H1 (cell line): ENCODE results near the gene RPUSD4. TPM values are rescaled to one million over a fixed set of nuclear protein-coding genes. Genes with fewer than 3 reads are reported as not detected.

ENCODE experiments used
- CTCF ChIA-PET: fragments of 300-600 bp; sonication (Branson Sonifier 250); formaldehyde crosslinking; loops from one replicate; lab custom pipeline; 2021; ENCODE audit not compliant: partially characterized antibody; lab: Charles Lee
- POLR2A ChIA-PET: fragments of 300-600 bp; sonication (Branson Sonifier 250); formaldehyde crosslinking; loops from one replicate; lab custom pipeline; 2021; ENCODE audit warnings: inconsistent platforms; ENCODE audit not compliant: partially characterized antibody; lab: Charles Lee
- DNase-seq, 2 experiments: peaks; one replicate each; pipeline versions ENCODE4 v3.0.0 to v3.0.0-alpha.2; 2010 to 2022; ENCODE audit warnings: low spot score in 2 of 2, low read depth in 1 of 2, mixed read lengths in 1 of 2
- FAIRE-seq: peaks from 2 replicates; lab custom pipeline; 2011; peaks lifted over from hg19 to GRCh38; lab: Jason Lieb, UNC
- H2AFZ ChIP-seq: 2 replicates; pipeline ENCODE4 v1.8.1; 2012; ENCODE audit warnings: low read length, inconsistent platforms
- H2AK5ac ChIP-seq: 2 replicates; pipeline ENCODE4 v1.6.1; 2013; ENCODE audit warnings: low read depth, low read length
- H2BK120ac ChIP-seq: replicated peaks from 2 replicates; pipeline ENCODE3; 2013; ENCODE audit warnings: low read depth, low read length, inconsistent platforms
- H2BK12ac ChIP-seq: 2 replicates; pipeline ENCODE4 v1.6.1; 2013; ENCODE audit warnings: low read depth, low read length
- H2BK15ac ChIP-seq: 2 replicates; pipeline ENCODE4 v1.6.1; 2013; ENCODE audit warnings: low read length
- H2BK20ac ChIP-seq: 2 replicates; pipeline ENCODE4 v1.6.1; 2013; ENCODE audit warnings: low read length
- H2BK5ac ChIP-seq: 2 replicates; pipeline ENCODE4 v1.6.1; 2013; ENCODE audit warnings: low read depth, low read length
- H3K14ac ChIP-seq: 2 replicates; pipeline ENCODE4 v1.6.1; 2013; ENCODE audit warnings: inconsistent platforms; ENCODE audit not compliant: insufficient read length
- H3K18ac ChIP-seq: 2 replicates; pipeline ENCODE4 v1.6.1; 2013; ENCODE audit warnings: low read length; ENCODE audit errors: extremely low read depth
- H3K23ac ChIP-seq: 2 replicates; pipeline ENCODE4 v1.6.1; 2013; ENCODE audit warnings: inconsistent platforms; ENCODE audit not compliant: insufficient read length
- H3K23me2 ChIP-seq: 2 replicates; pipeline ENCODE4 v1.6.1; 2013; ENCODE audit warnings: low read depth, low read length
- H3K27ac ChIP-seq: 2 replicates; pipeline ENCODE4 v1.6.1; 2011; ENCODE audit warnings: low read depth, low read length, inconsistent platforms
- H3K27me3 ChIP-seq, 4 experiments: replicated peaks in 1 of 4; 1 replicate in 1 of 4; 2 replicates in 3 of 4; pipeline versions ENCODE4 v1.6.1 to v1.8.1; 2011 to 2013; ENCODE audit warnings: low read length in 3 of 4, mild to moderate bottlenecking in 3 of 4, inconsistent platforms in 2 of 4, mixed read lengths in 2 of 4, moderate library complexity in 1 of 4; ENCODE audit not compliant: control insufficient read depth in 3 of 4, insufficient read depth in 3 of 4; ENCODE audit errors: extremely low read depth in 1 of 4
- H3K36me3 ChIP-seq, 4 experiments: 2 replicates each; pipeline versions ENCODE4 v1.6.1 to v1.8.1; 2011 to 2013; ENCODE audit warnings: mild to moderate bottlenecking in 4 of 4, low read length in 3 of 4, moderate library complexity in 2 of 4, control low read depth in 1 of 4, inconsistent platforms in 1 of 4; ENCODE audit not compliant: insufficient read depth in 4 of 4, control insufficient read depth in 2 of 4
- H3K4ac ChIP-seq: replicated peaks from 2 replicates; pipeline ENCODE3; 2013; ENCODE audit warnings: low read length, low read depth, mixed read lengths, inconsistent platforms; ENCODE audit not compliant: insufficient read length
- H3K4me1 ChIP-seq, 4 experiments: replicated peaks in 1 of 4; 1 replicate in 1 of 4; 2 replicates in 3 of 4; pipeline versions ENCODE4 v1.6.1 to v1.8.1; 2011 to 2013; ENCODE audit warnings: low read length in 3 of 4, inconsistent platforms in 2 of 4, mixed read lengths in 1 of 4; ENCODE audit not compliant: insufficient read depth in 4 of 4, control insufficient read depth in 3 of 4
- H3K4me2 ChIP-seq, 2 experiments: 2 replicates each; pipeline versions ENCODE4 v1.6.1 to v1.8.1; 2011 to 2013; ENCODE audit warnings: low read depth in 2 of 2, low read length in 2 of 2, control low read depth in 1 of 2, inconsistent platforms in 1 of 2, mild to moderate bottlenecking in 1 of 2; ENCODE audit not compliant: insufficient read depth in 1 of 2
- H3K4me3 ChIP-seq, 4 experiments: fragments of 200-600, 300-600 bp in 1 of 4; sonication (generic), shearing (Covaris generic), sonication (Bioruptor Twin) in 1 of 4; 2 replicates each; pipeline versions ENCODE4 v1.5.1 to v1.8.1; 2011 to 2016; ENCODE audit warnings: low read length in 4 of 4, low read depth in 3 of 4, control low read depth in 2 of 4, inconsistent platforms in 2 of 4, mild to moderate bottlenecking in 2 of 4, mixed read lengths in 1 of 4, moderate library complexity in 1 of 4; ENCODE audit not compliant: insufficient read depth in 2 of 4; ENCODE audit errors: extremely low read depth in 1 of 4
- H3K56ac ChIP-seq: replicated peaks from 2 replicates; pipeline ENCODE3; 2013; ENCODE audit warnings: low read depth, mild to moderate bottlenecking, mixed read lengths, low read length, inconsistent platforms; ENCODE audit not compliant: insufficient read length
- H3K79me1 ChIP-seq: 2 replicates; pipeline ENCODE4 v1.6.1; 2013; ENCODE audit warnings: low read depth, low read length, control low read depth
- H3K79me2 ChIP-seq, 2 experiments: 2 replicates each; pipeline versions ENCODE4 v1.6.1 to v1.8.1; 2012 to 2013; ENCODE audit warnings: low read length in 2 of 2, mild to moderate bottlenecking in 2 of 2, inconsistent platforms in 1 of 2; ENCODE audit not compliant: insufficient read depth in 2 of 2, control insufficient read depth in 1 of 2
- H3K9ac ChIP-seq, 4 experiments: replicated peaks in 1 of 4; 1 replicate in 1 of 4; 2 replicates in 3 of 4; pipeline versions ENCODE4 v1.6.1 to v1.8.1; 2011 to 2013; ENCODE audit warnings: low read depth in 3 of 4, low read length in 3 of 4, control low read depth in 2 of 4, mild to moderate bottlenecking in 2 of 4, moderate library complexity in 2 of 4, inconsistent platforms in 1 of 4; ENCODE audit errors: extremely low read depth in 1 of 4
- H3K9me3 ChIP-seq, 2 experiments: 2 replicates each; pipeline versions ENCODE4 v1.6.1 to v1.8.1; 2012 to 2013; ENCODE audit warnings: mild to moderate bottlenecking in 2 of 2, moderate library complexity in 2 of 2, control low read depth in 1 of 2, inconsistent platforms in 1 of 2, low read depth in 1 of 2, low read length in 1 of 2, mixed read lengths in 1 of 2; ENCODE audit not compliant: insufficient read depth in 2 of 2
- H4K20me1 ChIP-seq, 2 experiments: replicated peaks in 1 of 2; 2 replicates each; pipeline versions ENCODE3 to v1.8.1; 2011 to 2013; ENCODE audit warnings: inconsistent platforms in 2 of 2, low read length in 2 of 2, mild to moderate bottlenecking in 1 of 2; ENCODE audit not compliant: insufficient read depth in 2 of 2, control insufficient read depth in 1 of 2
- H4K5ac ChIP-seq: 2 replicates; pipeline ENCODE4 v1.6.1; 2013; ENCODE audit warnings: low read length, low read depth, mixed read lengths, inconsistent platforms; ENCODE audit not compliant: insufficient read length
- H4K8ac ChIP-seq: 2 replicates; pipeline ENCODE4 v1.8.0; 2013; ENCODE audit warnings: mild to moderate bottlenecking, moderate library complexity, low read length, inconsistent platforms; ENCODE audit not compliant: insufficient read depth; ENCODE audit errors: extremely low read depth
- H4K91ac ChIP-seq: replicated peaks from 2 replicates; pipeline ENCODE3; 2013; ENCODE audit warnings: low read length, mixed read lengths, inconsistent platforms; ENCODE audit not compliant: insufficient read length
- EZH2 ChIP-seq: fragments of 200-600 bp; sonication (generic); IDR thresholded peaks from 2 replicates; pipeline ENCODE4 v1.7.1; 2012; ENCODE audit warnings: low read depth, mild to moderate bottlenecking, moderate library complexity, low read length, inconsistent platforms; ENCODE audit not compliant: severe bottlenecking
- POLR2A ChIP-seq, 2 experiments: IDR thresholded peaks; 1 replicate in 1 of 2; 2 replicates in 1 of 2; pipeline ENCODE4 v1.6.1; 2011; ENCODE audit warnings: low read depth in 2 of 2, low read length in 2 of 2, mild to moderate bottlenecking in 2 of 2; ENCODE audit errors: control extremely low read depth in 1 of 2
- POU5F1 ChIP-seq: IDR thresholded peaks from 2 replicates; pipeline ENCODE4 v1.6.1; 2011; ENCODE audit warnings: low read depth, mild to moderate bottlenecking, low read length, moderate library complexity
- SAP30 ChIP-seq: fragments of 300-600 bp; sonication (generic); IDR thresholded peaks from 2 replicates; pipeline ENCODE4 v1.7.1; 2012; ENCODE audit warnings: low read length, moderate library complexity, mild to moderate bottlenecking, inconsistent platforms; ENCODE audit not compliant: insufficient read depth, insufficient replicate concordance
- SP1 ChIP-seq: IDR thresholded peaks from 2 replicates; pipeline ENCODE4 v1.6.1; 2011; ENCODE audit warnings: low read depth, low read length
- SP2 ChIP-seq: IDR thresholded peaks from 2 replicates; pipeline ENCODE4 v1.6.1; 2012; ENCODE audit warnings: mild to moderate bottlenecking, low read length, inconsistent platforms
- TCF12 ChIP-seq: IDR thresholded peaks from 2 replicates; pipeline ENCODE4 v1.6.1; 2011; ENCODE audit warnings: low read depth, mild to moderate bottlenecking, low read length
- YY1 ChIP-seq: IDR thresholded peaks from 2 replicates; pipeline ENCODE4 v1.6.1; 2011; ENCODE audit warnings: low read depth, mild to moderate bottlenecking, low read length
- ZNF274 ChIP-seq: IDR thresholded peaks from 2 replicates; pipeline ENCODE4 v1.7.0; 2012; ENCODE audit warnings: low read length, borderline replicate concordance; ENCODE audit errors: extremely low read depth
- WGBS, 2 experiments: shearing (Covaris generic) in 1 of 2; methylation state at CpG; one replicate each; pipeline versions ENCODE4 v1.1.6 to v1.1.7; 2013 to 2015; ENCODE audit warnings: low lambda C conversion rate in 2 of 2, mixed read lengths in 2 of 2, inconsistent platforms in 1 of 2, low coverage in 1 of 2, missing lambda C conversion rate in 1 of 2; ENCODE audit not compliant: insufficient replicate concordance in 2 of 2, insufficient coverage in 1 of 2, insufficient read length in 1 of 2; ENCODE audit errors: extremely low coverage in 1 of 2, missing lambda C conversion rate in 1 of 2; 5-methylcytosine and 5-hydroxymethylcytosine counted together
- polyA plus RNA-seq, 7 experiments: library from polyadenylated mRNA; depleted of rRNA in 3 of 7; stranded (reverse) in 5 of 7; unstranded in 2 of 7; fragments of >200 nt in 5 of 7; fragments of 200-250 nt in 2 of 7; gene quantifications; 1 replicate in 5 of 7; 2 replicates in 1 of 7; 4 replicates in 1 of 7; pipeline versions ENCODE4 v1.2.1 to v1.2.3, GENCODE V29; 2011 to 2013; ENCODE audit warnings: missing spikeins in 2 of 7, mixed read lengths in 2 of 7
- total RNA-seq: library from RNA; stranded (reverse); fragmentation: NEBNext Ultra II Directional; extraction: Animal tissue kit (Norgen Biotek cat#: 25700); gene quantifications from 2 replicates; pipeline ENCODE4 v1.2.1, GENCODE V29; 2021
- TF ChIP-seq, protein P1 (sequence below): IDR thresholded peaks from 2 replicates; pipeline ENCODE4 v1.6.1; 2011; ENCODE audit warnings: low read depth, mild to moderate bottlenecking, low read length; ENCODE audit not compliant: insufficient read depth
- TF ChIP-seq, protein P2 (sequence below): IDR thresholded peaks from 2 replicates; pipeline ENCODE4 v1.6.1; 2012; ENCODE audit warnings: inconsistent platforms

The RPUSD4 gene
- total and polyA plus RNA-seq, 2 of the 8 experiments (the other 6 are each of a cell fraction or from before 2014, with no cell fraction given): 36.1 to 50.7 TPM

DNA sequence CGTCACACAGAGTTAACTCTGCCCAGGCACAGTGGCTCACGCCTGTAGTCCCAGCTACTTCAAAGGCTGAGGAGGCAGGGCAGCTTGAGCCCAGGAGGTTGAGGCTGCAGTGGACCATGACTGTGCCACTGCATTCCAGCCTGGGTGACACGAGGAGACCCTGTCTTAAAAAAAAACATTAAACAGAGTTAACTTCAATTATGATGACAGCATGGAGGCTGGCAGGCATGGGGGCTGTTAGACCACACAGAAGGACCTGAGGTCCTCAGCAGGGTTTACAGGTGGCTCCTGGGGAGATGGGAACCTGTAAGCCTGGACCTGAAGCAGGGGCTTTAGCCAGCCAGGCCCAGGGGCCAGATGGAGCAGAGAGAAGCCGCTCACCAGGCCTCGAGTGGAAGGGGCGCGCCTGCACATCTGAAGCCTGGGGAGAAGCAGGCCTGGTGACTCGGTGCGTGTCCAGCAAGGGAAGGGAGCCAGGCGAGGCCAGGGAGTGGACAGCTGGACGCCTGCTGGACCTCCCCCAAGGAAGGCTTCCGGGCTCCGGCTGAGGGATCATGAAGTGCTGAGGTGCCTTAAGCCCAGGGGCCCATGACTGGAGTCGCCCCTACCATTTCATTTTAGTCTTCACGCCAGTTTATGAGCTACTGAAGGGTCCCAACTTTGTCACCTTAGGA is 25.3 kb downstream of the RPUSD4 start:
- Histone ChIP-seq H2AK5ac (no peak overlapping the region), H3K4me2 (no peak overlapping the region), H2BK20ac (no peak overlapping the region), H2AFZ (no peak overlapping the region), H3K23ac (no peak overlapping the region), H3K14ac (no peak overlapping the region), H3K27ac (no peak overlapping the region), H3K27me3 (no peaks in the 10 kb centered on the region), H2BK15ac (no peak overlapping the region), H3K18ac (no peak overlapping the region), H4K91ac (no peak overlapping the region), H3K79me1 (no peaks in the 10 kb centered on the region; the same call in 1 of the 2 replicates), H2BK12ac (no peak overlapping the region), H3K23me2 (no peaks in the 10 kb centered on the region), H4K5ac (no peak overlapping the region), H2BK5ac (no peak overlapping the region), H4K8ac (peak overlapping the region; percentile 14; the same call in 1 of the 2 replicates), H3K9ac (no peak overlapping the region), H3K4me1 (peaks cover 0 to 2% (median 0%) of the 10 kb centered on the region in 4 experiments; a peak in 1 of 7 replicates), H3K4me3 (no peak overlapping the region), H2BK120ac (no peak overlapping the region), H4K20me1 (peaks cover 0 to 2% of the 10 kb centered on the region in 2 experiments), H3K4ac (no peak overlapping the region), H3K9me3 (no peaks in the 10 kb centered on the region), H3K36me3 (peaks cover 0 to 5% (median 3%) of the 10 kb centered on the region in 4 experiments; a peak in 2 of 8 replicates), H3K56ac (no peak overlapping the region), H3K79me2 (no peaks in the 10 kb centered on the region)
- 89% methylated on average over 15 of the region's 15 CpGs; no CpG with 5 or more reads in 1 of the 2 experiments for WGBS, 2 experiments
- ChIA-PET CTCF (interaction anchor here (0.7 to 12.5 kb wide), 27 partner anchors 8 to 267 kb away, joined by 3 to 118 read pairs (median 4); no protein-coding TSS in a partner anchor), POLR2A (interaction anchor here (1.0 to 1.9 kb wide), 3 partner anchors 15 to 92 kb away, joined by 3 to 4 read pairs (median 3); no protein-coding TSS in a partner anchor)
- no peak for DNase-seq
- FAIRE-seq: no peak
- no peak for TF ChIP-seq YY1
- no peak for TF ChIP-seq SAP30
- no peak for TF ChIP-seq SP1
- TF ChIP-seq POLR2A (IDR thresholded peaks at IDR 0.05; ENCODE audit: control extremely low read depth in 1 of 2, low read depth in 2 of 2, low read length in 2 of 2): no peak
- TF ChIP-seq, protein P1, sequence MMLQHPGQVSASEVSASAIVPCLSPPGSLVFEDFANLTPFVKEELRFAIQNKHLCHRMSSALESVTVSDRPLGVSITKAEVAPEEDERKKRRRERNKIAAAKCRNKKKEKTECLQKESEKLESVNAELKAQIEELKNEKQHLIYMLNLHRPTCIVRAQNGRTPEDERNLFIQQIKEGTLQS: no peak
- TF ChIP-seq, protein P2, sequence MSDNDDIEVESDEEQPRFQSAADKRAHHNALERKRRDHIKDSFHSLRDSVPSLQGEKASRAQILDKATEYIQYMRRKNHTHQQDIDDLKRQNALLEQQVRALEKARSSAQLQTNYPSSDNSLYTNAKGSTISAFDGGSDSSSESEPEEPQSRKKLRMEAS: no peak
- no peak for TF ChIP-seq ZNF274
- TF ChIP-seq EZH2: no peak
- TF ChIP-seq TCF12: no peak
- TF ChIP-seq POU5F1: no peak
- no peak for TF ChIP-seq SP2
